ENCODE measurements around the gene TULP4. TPM values are rescaled to one million over a fixed set of nuclear protein-coding genes. Genes with fewer than 3 reads are reported as not detected.

Gene TULP4
- total RNA-seq, 4 donors from 2014 or later = 209 to 459 (median 292) TPM

DNA sequence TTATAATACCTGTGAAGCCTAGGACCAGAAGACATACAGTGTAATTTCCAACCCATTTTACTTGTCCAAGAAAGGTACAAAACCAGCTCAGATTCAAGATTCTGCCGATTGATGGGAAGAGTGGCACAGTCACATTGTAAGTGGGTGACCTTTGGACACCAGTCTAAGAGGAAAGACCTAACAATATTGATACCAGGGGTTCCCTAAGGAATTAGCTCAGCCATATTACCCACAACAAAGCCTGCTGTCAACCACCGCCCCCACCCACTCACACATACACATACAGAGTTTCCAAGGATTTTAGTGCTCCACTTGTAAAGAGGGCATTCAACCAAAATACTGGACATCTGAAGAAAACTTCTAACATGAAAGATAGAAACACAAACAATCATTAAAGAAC is 219.7 kb downstream of the TULP4 start:
- Histone ChIP-seq H3K4me3 (replicated peaks in 1 of 3) (no peak overlapping the region), H3K27me3 (no peaks in the 10 kb centered on the region), H3K27ac (no peak overlapping the region), H3K9me3 (no peaks in the 10 kb centered on the region), H3K4me1 (peaks cover 3 to 5% of the 10 kb centered on the region in 2 donors), H3K36me3 (no peaks in the 10 kb centered on the region)
- TF ChIP-seq POLR2A (IDR thresholded peaks at IDR 0.05) = no peak
- TF ChIP-seq, protein P1, sequence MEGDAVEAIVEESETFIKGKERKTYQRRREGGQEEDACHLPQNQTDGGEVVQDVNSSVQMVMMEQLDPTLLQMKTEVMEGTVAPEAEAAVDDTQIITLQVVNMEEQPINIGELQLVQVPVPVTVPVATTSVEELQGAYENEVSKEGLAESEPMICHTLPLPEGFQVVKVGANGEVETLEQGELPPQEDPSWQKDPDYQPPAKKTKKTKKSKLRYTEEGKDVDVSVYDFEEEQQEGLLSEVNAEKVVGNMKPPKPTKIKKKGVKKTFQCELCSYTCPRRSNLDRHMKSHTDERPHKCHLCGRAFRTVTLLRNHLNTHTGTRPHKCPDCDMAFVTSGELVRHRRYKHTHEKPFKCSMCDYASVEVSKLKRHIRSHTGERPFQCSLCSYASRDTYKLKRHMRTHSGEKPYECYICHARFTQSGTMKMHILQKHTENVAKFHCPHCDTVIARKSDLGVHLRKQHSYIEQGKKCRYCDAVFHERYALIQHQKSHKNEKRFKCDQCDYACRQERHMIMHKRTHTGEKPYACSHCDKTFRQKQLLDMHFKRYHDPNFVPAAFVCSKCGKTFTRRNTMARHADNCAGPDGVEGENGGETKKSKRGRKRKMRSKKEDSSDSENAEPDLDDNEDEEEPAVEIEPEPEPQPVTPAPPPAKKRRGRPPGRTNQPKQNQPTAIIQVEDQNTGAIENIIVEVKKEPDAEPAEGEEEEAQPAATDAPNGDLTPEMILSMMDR (IDR thresholded peaks at IDR 0.05) = no peak
- intact Hi-C loops (cut with DNase I) = no loop called here
- no peak for DNase-seq
- 93 to 98% methylated on average over 2 of the region's 2 CpGs for WGBS, 2 donors

- intact Hi-C loops (cut with DNase I) = no loop called here
These were observed 224.0 kb downstream of the TULP4 start for GRCh38 chr6:158536084-158536890.

GRCh38 chr6:158536891-158537798 is 224.9 kb downstream of the TULP4 start:
- H3K4me1 ChIP-seq = peaks cover 5 to 10% of the 10 kb centered on the region in 2 donors
- 7 to 8% methylated on average over 27 to 50 of the region's 94 CpGs for WGBS, 2 donors
- H3K9me3 ChIP-seq = no peaks in the 10 kb centered on the region
- H3K27ac ChIP-seq = no peak overlapping the region
- DNase-seq = peak; percentile 25 to 44
- intact Hi-C loops (cut with DNase I) = no loop called here
- no peak for TF ChIP-seq POLR2A (IDR thresholded peaks at IDR 0.05)
- TF ChIP-seq, protein P1 (IDR thresholded peaks at IDR 0.05) = no peak
- no peaks in the 10 kb centered on the region for H3K36me3 ChIP-seq
- no peaks in the 10 kb centered on the region for H3K27me3 ChIP-seq
- peak overlapping the region in 1 of 3 donors; percentile 59 for H3K4me3 ChIP-seq (replicated peaks in 1 of 3)

More at GRCh38 chr6:158536084-158536890, 224.0 kb downstream of the TULP4 start:
- peak; percentile 70 to 85 for DNase-seq
- Histone ChIP-seq H3K36me3 (no peaks in the 10 kb centered on the region), H3K27me3 (no peaks in the 10 kb centered on the region), H3K9me3 (no peaks in the 10 kb centered on the region), H3K27ac (no peak overlapping the region), H3K4me1 (peaks cover 5 to 10% of the 10 kb centered on the region in 2 donors), H3K4me3 (replicated peaks in 1 of 3) (peak overlapping the region in 2 of 3 donors; percentile 38 to 59)
- TF ChIP-seq, protein P1 (IDR thresholded peaks at IDR 0.05) = no peak
- TF ChIP-seq POLR2A (IDR thresholded peaks at IDR 0.05) = no peak
- WGBS, 2 donors = 2 to 3% methylated on average over 17 to 20 of the region's 75 CpGs

DNA sequence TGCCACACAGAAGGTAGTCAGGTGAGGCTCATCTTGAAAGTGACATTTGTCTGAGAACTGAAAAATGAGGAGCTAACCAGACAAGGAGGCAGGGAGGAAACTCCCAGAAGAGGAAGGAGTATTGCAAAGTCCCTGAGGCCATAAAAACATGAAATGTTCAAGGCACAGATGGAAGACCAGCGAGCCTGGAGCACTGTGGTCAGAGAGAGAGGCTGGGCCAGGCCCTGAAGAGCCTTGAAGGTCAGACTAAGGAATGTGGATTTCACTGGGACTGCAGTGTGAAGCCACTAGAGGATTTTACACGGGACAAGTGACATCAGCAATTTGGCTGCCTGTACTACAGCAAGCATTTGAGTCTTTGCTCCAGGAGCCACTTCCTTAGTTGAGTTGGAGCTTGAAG is 226.5 kb downstream of the TULP4 start:
- no peak for TF ChIP-seq POLR2A (IDR thresholded peaks at IDR 0.05)
- TF ChIP-seq, protein P1 (IDR thresholded peaks at IDR 0.05) = no peak
- Histone ChIP-seq H3K4me3 (replicated peaks in 1 of 3) (no peak overlapping the region), H3K27me3 (no peaks in the 10 kb centered on the region), H3K4me1 (peaks cover 5 to 10% of the 10 kb centered on the region in 2 donors), H3K36me3 (no peaks in the 10 kb centered on the region), H3K9me3 (no peaks in the 10 kb centered on the region), H3K27ac (no peak overlapping the region)
- intact Hi-C loops (cut with DNase I) = no loop called here
- DNase-seq = no peak
- 51 to 64% methylated on average over 2 of the region's 2 CpGs for WGBS, 2 donors

Data from thyroid gland (tissue), 4 donors.